ENCODE results near the gene DSCAML1.
"Not testable (repeated sequence)": the region's sequence is repeated elsewhere in the genome, so short reads cannot be mapped to it uniquely, and the experiment has no call there.

The DSCAML1 gene

GRCh38 chr11:117459123-117459978, 337.7 kb downstream of the DSCAML1 start:
- DNase-seq, result no peak

DNA sequence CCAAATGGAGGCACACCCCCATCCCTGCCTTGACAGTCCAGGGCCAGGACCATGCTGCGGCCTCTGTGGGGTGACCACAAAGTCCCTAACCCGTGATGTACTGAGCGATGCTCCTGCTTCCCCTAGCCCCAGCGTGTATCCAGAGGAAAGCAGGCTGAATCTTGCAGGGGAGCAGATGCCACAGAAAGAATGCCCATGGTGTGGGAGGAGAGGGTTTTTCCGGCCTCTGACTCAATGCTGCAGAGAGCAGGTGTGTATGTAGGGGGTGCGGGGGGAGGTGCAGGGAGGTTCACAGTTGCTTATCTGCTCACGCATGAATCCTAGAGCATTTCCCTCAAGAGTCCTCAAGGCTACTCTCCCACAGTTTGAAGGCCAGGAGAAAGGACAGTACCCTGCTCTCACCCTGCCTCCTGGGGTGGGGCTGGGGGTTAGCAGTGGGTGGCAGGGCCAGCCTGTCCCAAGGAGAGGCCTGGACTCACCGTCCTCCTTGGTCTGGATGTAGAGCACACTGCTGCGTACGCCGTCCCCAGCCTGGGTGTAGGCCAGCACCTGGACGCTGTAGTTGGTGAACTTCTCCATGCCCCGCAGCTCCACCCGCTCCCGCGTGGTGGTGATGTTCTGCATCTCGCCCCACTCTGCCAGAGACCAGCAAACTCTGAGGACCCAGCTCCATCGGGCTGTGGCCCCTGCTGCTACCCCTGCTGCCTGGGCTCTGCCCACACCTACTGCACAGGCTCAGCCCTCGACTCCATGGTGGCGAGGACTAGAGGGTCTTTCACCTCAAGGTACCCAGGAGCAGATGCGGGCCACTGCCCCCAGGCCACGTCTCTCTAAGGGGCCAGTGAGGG, 338.5 kb downstream of the DSCAML1 start:
- DNase-seq, result peak; percentile 64

- no peak for DNase-seq
Observed at GRCh38 chr11:117457835-117458234, 339.2 kb downstream of the DSCAML1 start.

DNA sequence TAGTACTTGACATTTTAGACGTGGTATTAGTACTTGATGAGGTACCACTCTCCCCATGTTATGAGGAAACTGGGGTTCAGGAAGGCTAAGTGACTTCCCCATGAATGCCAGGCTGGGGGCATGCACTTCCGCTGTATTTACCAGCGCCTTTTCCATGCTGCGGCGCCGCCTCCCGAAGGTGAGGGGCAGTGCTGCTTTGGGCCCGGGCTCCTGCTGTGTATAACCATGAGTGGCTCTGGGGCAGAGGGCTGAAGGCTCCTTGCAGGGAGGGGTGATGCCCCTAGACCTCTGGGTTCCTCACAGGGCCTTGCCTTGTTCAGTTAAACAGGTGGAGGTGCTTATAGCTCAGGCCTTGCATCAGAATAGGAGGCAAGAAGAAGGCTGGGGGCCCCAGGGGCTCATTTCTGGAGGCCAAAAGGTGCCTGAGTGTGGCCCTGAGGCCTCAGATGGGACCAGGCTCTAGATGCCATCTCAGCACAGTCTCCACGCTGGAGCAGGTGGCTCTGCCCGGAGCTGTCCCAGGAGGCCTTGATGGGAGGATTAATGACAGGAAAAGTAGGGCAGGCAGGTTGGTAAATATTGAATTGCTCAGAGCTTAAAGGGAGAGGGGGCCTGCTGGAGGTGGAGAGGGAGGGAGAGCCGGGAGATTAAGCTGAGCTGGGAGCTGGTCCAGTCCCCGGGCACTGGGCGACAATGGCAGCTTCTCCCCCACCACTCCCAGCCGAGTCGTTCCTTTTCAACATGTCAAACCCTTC, 339.8 kb downstream of the DSCAML1 start:
- DNase-seq, result peak; percentile 76

GRCh38 chr11:117456721-117457029, 340.3 kb downstream of the DSCAML1 start:
- not testable (repeated sequence) for DNase-seq

- DNase-seq, result no peak
Observed at GRCh38 chr11:117456027-117456720, 340.8 kb downstream of the DSCAML1 start.

- no peak for DNase-seq
Observed at GRCh38 chr11:117454564-117454917, 342.5 kb downstream of the DSCAML1 start.

DNA sequence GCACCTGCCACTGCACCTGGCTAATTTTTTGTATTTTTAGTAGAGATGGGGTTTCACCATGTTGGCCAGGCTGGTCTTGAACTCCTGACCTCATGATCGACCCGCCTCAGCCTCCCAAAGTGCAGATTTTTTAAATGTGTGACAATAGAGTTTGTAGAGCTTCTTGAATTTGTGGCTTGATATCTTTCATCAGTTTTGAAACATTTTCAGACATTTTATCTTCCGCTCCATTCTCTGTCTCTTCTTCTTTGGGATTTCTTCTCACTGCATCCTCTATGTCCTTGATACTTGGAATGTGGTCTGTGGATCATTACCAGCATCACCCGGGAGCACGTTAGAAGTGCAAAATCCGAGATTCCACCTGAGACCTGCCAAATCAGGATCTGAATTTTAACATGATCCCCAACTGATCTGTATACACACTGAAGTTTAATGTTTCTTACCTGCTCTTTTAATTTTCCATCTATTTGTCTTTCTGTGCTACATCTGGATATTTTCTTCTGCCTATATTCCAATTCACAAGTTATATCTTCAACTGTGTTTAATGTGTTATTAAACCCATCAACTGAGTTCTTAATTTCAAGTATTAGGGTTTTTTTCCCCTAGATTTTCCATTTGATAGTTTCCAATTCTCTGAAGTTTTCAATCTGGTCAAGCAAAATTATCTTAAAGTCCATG, 343.0 kb downstream of the DSCAML1 start:
- no peak for DNase-seq

GRCh38 chr11:117449111-117449693, 347.8 kb downstream of the DSCAML1 start:
- DNase-seq, result no peak

GRCh38 chr11:117444711-117445658, 352.0 kb downstream of the DSCAML1 start:
- no peak for DNase-seq

DNA sequence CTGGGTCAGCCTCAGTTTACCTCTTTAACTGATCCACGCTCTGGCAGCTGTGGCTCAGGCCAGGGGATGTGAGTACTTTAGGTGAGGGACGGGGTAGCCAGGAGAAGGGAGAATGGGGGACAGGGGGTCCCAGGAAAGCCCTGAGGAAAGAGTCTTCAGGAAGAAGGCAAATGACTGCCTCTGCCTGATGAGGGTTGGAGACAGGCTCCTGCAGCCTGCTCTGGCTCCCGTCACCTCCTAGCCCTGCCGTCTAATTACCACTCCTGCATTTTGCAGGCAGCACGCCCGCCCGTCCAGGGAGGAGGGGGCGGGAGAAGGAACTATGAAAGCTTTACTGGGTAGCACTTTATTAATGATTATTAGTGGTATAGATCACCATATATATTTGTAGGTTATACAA, 352.8 kb downstream of the DSCAML1 start:
- no peak for DNase-seq

GRCh38 chr11:117443266-117444186, 353.5 kb downstream of the DSCAML1 start:
- peak; percentile 51 for DNase-seq

DNA sequence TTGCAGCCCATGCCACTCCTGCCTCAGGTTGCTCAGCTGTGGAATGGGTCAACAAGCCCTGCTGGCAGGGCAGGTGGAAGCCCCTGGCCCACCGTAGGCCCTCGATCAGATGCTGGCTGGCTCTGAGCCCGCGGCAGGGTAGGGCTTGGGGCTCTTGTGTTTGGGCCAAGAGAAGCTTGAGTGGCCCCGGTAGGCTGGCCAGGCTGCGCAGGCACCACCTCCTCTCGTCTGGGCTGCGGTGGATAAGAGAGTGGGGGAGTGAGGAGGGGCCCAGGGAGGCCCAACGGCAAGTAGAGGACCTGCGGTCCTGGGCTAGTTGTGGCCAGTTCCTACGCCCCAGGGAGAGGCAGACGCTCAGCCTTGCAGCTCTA, 354.2 kb downstream of the DSCAML1 start:
- DNase-seq, result no peak

DNA sequence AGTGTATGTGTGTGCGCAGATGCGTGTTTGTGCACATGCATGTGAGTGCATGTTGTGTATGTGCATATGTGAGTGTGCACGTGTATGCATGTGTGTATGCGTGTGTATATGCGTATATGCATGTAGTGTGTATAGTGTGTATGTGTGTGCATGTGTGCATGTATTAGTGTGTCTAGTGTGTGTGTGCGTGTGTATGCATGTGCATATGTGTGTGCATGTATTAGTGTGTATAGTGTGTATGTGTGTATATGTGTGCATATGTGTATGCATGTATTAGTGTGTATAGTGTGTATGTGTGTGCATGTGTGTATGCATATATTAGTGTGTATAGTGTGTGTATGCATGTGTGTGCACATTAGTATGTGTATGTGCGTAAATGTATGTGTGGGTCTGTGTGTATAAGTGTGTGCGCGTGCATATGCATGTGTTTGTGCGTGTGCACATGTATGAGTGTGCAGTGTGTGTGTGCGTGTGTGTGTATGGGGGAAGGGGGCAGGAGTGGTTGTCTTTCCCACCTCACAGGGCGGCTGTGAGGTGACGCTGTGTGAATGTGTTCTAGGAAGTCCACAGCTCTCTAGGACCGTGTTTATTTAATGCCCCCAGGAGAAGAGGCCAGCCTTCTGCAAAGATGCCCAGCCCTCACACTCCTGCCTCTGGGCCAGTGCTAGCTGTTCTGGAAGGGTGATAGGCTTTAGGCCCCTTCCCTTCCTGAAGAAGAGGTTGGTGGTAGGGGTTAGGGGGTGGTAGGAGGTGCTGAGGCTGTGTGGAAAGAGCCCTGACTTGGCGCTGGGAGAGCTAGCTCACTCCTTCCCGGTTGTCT, 354.8 kb downstream of the DSCAML1 start:
- DNase-seq, result no peak

DNA sequence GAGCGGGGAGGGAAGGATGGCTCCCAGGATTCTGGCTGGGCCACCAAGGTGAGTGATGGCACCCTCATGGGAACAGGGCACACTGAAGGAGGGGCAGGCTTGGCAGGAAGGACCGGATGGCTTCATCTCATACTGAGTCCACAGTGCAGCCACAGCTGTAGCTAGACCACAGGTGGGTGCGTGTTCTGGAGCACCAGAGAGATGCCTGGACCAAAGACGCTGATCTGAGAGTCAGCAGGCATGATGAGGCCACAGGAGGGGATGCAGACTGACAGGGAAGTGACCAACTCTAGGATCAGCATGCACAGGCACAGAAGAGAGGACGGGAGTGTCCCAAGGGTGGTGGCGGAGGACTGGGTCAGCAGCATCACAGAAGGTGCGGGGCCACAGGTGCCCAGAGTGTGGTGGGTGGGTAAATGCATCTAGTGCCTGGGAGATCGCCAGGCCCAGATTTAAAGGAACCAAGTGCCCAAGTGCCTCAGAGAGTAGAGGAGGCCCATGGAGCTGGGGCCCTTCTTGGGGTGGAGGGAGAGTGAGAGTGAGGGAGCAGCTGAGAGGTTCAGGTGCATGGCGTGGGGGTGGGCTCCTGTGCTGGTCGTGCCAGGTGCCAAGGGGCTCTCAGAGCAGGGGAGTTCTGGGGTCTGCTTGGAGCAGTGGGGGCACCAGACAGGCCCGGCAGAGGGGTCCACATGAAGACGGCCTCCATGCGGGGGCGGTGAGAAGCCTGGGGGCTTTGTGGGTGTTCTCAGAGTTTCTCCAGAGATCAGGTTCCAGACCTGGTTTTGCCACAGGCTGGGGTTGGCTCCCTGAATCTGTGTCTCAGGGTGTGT, 355.7 kb downstream of the DSCAML1 start:
- no peak for DNase-seq

GRCh38 chr11:117440258-117440657, 356.8 kb downstream of the DSCAML1 start:
- DNase-seq, result no peak

- DNase-seq, result no peak
Observed at GRCh38 chr11:117439256-117439655, 357.8 kb downstream of the DSCAML1 start.
